ENCODE data around the gene FGD1. TPM values are rescaled to one million over a fixed set of nuclear protein-coding genes. Genes with fewer than 3 reads are reported as not detected.

FGD1 gene
- total RNA-seq, 2 donors from 2014 or later = 6.6 to 7.0 TPM

DNA sequence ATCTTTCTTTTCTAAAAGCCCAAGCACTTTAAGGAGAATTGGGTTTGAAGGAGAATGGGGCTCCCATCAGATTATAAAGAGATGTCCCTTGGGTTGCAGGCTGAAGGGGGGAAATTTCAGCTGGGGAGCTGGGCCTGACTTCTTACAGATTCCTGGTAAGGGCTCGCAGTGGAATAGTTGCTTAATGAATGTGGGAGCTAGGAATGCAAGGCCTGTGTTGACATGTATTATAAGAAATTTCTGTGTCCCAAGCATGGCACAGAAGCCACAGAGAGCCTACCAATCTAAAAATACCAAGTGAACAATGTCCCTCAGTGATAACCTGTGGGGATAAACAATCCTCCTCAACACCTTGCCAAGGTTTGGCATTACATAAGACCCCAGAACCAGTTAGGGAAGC lies 98.9 kb downstream of the FGD1 start:
- no peaks in the 10 kb centered on the region for H3K4me1 ChIP-seq (replicated peaks)
- H3K9me3 ChIP-seq = no peaks in the 10 kb centered on the region
- DNase-seq (ENCODE audit: low spot score) = peak; percentile 8
- no peaks in the 10 kb centered on the region for H3K36me3 ChIP-seq
- H3K4me3 ChIP-seq = no peak overlapping the region
- H3K27me3 ChIP-seq (replicated peaks; ENCODE audit: insufficient read depth) = no peaks in the 10 kb centered on the region
- intact Hi-C loops (cut with DNase I) = no loop called here
- H3K27ac ChIP-seq = no peak overlapping the region
- 40% methylated on average over 1 of the region's 1 CpG for WGBS
- no peak for TF ChIP-seq CTCF (IDR thresholded peaks at IDR 0.05)
- no peak for TF ChIP-seq POLR2A (IDR thresholded peaks at IDR 0.05)
- TF ChIP-seq POLR2AphosphoS5 (IDR thresholded peaks at IDR 0.05) = no peak

Other genes with a start within 250 kb of the FGD1 start
- gene WNK3, start 138.2 kb downstream of the FGD1 start, total RNA-seq = 10 to 100 TPM in 1 of 2 donors, 1 to 10 TPM in 1; 2.4 to 60.3 TPM
- 10 to 100 TPM; 24.4 to 24.7 TPM for gene TSR2, start 55.8 kb downstream of the FGD1 start, total RNA-seq
- 10 to 100 TPM; 30.4 to 34.2 TPM for gene GNL3L, start 34.0 kb upstream of the FGD1 start, total RNA-seq